GM19043 (cell line): ENCODE results near the gene RBM12.

Experiments used
- ATAC-seq: cut with Tn5 transposase; IDR thresholded peaks from one replicate; pipeline ENCODE4 v1.9.1; 2021; ENCODE audit warnings: low read depth; ENCODE audit not compliant: unreplicated experiment

The RBM12 gene

GRCh38 chr20:35602851-35603495 is 61.7 kb downstream of the RBM12 start:
- ATAC-seq = no peak

GRCh38 chr20:35601990-35602389 is 62.7 kb downstream of the RBM12 start:
- ATAC-seq = no peak

- ATAC-seq = no peak
Measured at GRCh38 chr20:35600993-35601973, 63.4 kb downstream of the RBM12 start.

GRCh38 chr20:35600176-35600992 is 64.3 kb downstream of the RBM12 start:
- no peak for ATAC-seq

- no peak for ATAC-seq
Measured at GRCh38 chr20:35599776-35600120, 65.0 kb downstream of the RBM12 start.
